Measurements from ENCODE around the gene SLC1A5.
A peak's percentile ranks its signal among the peaks of the same experiment; 100 is the strongest.

SLC1A5 gene

DNA sequence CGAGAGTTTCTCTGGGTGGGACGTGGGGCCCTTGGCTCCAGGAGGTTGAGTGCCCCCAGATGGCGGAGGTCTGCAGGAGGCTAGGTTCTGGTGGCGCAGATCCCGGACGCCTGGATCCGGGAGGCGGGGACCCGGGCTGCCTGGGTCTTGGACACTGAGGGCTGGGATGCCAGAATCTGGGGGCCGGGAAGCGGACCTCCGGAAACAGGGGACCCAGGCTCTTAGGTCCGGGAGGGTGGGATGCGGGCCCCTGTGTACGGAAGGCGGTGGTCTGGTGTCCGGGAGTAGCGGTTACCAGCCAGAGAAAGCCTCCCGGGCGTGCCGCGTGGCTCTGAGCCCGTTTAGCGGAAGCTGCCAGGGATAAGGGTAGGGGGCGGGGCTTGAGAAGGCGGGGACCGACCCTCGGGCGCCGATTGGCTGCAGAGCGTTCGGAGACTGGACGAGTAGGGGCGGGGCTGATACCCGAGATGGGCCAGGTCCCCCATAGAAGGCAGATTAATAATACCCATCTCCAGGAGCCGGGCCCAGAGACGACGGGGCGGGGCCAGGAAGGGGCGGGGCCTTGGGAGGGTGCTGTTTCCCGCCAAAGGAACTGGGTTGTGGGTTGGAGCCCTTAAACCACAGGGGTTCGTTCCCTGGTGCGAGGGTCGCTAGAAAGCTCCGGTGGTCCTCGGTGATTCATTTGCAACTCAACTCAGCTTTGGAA lies at the start of gene SLC1A5:
Gene SLC1A5, minus strand, starts transcription at position 333 of the 706 bp plus-strand sequence. CDS start 629 bp downstream, outside the sequence.
- Histone ChIP-seq H4K20me1 (ENCODE audit: insufficient read depth, low read length) (no peaks in the 10 kb centered on the region), H3K27ac (ENCODE audit: low read depth, low read length, poor library complexity, severe bottlenecking) (peak within 1 kb of the TSS; percentile 95), H3K9me2 (ENCODE audit: low read depth, low read length) (no peaks in the 10 kb centered on the region), H3F3A (ENCODE audit: insufficient read depth, low read length) (peaks cover 6% of the 10 kb centered on the region; the same call in 1 of the 2 replicates), H3K4me2 (ENCODE audit: low read length) (peak within 1 kb of the TSS; percentile 85), H3K79me2 (ENCODE audit: insufficient read depth, low read length) (peaks cover 42% of the 10 kb centered on the region), H3K9ac (ENCODE audit: low read length) (peak within 1 kb of the TSS; percentile 87), H2AFZ (ENCODE audit: low read length) (no peak within 1 kb of the TSS), H3K36me3 (ENCODE audit: insufficient read depth, low read length) (peaks cover 24% of the 10 kb centered on the region), H3K4me1 (ENCODE audit: insufficient read depth, low read length, severe bottlenecking) (peaks cover 30% of the 10 kb centered on the region), H3K27me3 (ENCODE audit: insufficient read depth, low read length) (no peaks in the 10 kb centered on the region; the same call in 1 of the 2 replicates), H3K9me3 (ENCODE audit: low read length) (no peaks in the 10 kb centered on the region), H3K4me3 (ENCODE audit: low read depth, low read length, poor library complexity, severe bottlenecking) (peak within 1 kb of the TSS; percentile 98)
- TF ChIP-seq EZH2 (IDR thresholded peaks at IDR 0.05; ENCODE audit: borderline replicate concordance, low read length) = no peak
- TF ChIP-seq, protein P1, sequence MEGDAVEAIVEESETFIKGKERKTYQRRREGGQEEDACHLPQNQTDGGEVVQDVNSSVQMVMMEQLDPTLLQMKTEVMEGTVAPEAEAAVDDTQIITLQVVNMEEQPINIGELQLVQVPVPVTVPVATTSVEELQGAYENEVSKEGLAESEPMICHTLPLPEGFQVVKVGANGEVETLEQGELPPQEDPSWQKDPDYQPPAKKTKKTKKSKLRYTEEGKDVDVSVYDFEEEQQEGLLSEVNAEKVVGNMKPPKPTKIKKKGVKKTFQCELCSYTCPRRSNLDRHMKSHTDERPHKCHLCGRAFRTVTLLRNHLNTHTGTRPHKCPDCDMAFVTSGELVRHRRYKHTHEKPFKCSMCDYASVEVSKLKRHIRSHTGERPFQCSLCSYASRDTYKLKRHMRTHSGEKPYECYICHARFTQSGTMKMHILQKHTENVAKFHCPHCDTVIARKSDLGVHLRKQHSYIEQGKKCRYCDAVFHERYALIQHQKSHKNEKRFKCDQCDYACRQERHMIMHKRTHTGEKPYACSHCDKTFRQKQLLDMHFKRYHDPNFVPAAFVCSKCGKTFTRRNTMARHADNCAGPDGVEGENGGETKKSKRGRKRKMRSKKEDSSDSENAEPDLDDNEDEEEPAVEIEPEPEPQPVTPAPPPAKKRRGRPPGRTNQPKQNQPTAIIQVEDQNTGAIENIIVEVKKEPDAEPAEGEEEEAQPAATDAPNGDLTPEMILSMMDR (IDR thresholded peaks at IDR 0.05; ENCODE audit: low read length) = no peak

DNA sequence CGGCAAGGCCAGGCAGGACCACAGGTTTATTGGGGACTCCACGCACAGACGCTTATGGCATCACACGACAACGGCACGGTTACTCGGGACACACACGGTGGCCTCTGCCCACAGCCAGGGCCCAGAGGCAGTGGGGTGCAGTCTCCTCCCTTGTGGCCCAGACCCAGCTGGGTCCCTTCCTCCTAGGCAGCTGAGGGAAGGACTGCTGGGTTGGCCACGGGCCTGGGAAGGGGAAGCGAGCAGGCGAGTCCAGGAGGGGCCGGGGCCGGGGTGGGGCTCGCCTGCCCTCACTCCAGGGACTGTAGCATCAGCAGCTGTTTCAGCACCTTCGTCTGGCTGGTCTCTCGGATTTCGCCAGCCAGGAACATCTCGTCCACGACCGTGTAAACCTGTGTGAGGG lies 49.8 kb upstream of the SLC1A5 start:
- TF ChIP-seq, protein P1 (IDR thresholded peaks at IDR 0.05; ENCODE audit: low read length) = no peak
- TF ChIP-seq EZH2 (IDR thresholded peaks at IDR 0.05; ENCODE audit: borderline replicate concordance, low read length) = no peak
- H3K9ac ChIP-seq (ENCODE audit: low read length) = no peak overlapping the region
- H3K4me2 ChIP-seq (ENCODE audit: low read length) = no peak overlapping the region
- H3F3A ChIP-seq (ENCODE audit: insufficient read depth, low read length) = no peaks in the 10 kb centered on the region
- no peaks in the 10 kb centered on the region for H4K20me1 ChIP-seq (ENCODE audit: insufficient read depth, low read length)
- H3K79me2 ChIP-seq (ENCODE audit: insufficient read depth, low read length) = no peaks in the 10 kb centered on the region
- no peaks in the 10 kb centered on the region for H3K9me2 ChIP-seq (ENCODE audit: low read depth, low read length)
- peaks cover 15% of the 10 kb centered on the region for H3K36me3 ChIP-seq (ENCODE audit: insufficient read depth, low read length)
- no peak overlapping the region for H3K4me3 ChIP-seq (ENCODE audit: low read depth, low read length, poor library complexity, severe bottlenecking)
- H3K27ac ChIP-seq (ENCODE audit: low read depth, low read length, poor library complexity, severe bottlenecking) = no peak overlapping the region
- no peaks in the 10 kb centered on the region for H3K9me3 ChIP-seq (ENCODE audit: low read length)
- H3K27me3 ChIP-seq (ENCODE audit: insufficient read depth, low read length) = no peaks in the 10 kb centered on the region
- H3K4me1 ChIP-seq (ENCODE audit: insufficient read depth, low read length, severe bottlenecking) = no peaks in the 10 kb centered on the region
- H2AFZ ChIP-seq (ENCODE audit: low read length) = no peak overlapping the region

GRCh38 chr19:46834984-46835383 lies 46.6 kb upstream of the SLC1A5 start:
- H3K4me1 ChIP-seq (ENCODE audit: insufficient read depth, low read length, severe bottlenecking) = peaks cover 1% of the 10 kb centered on the region
- H3K27me3 ChIP-seq (ENCODE audit: insufficient read depth, low read length) = no peaks in the 10 kb centered on the region
- peaks cover 4% of the 10 kb centered on the region; the same call in 1 of the 2 replicates for H3K9me3 ChIP-seq (ENCODE audit: low read length)
- H3K9ac ChIP-seq (ENCODE audit: low read length) = no peak overlapping the region
- H3K27ac ChIP-seq (ENCODE audit: low read depth, low read length, poor library complexity, severe bottlenecking) = no peak overlapping the region
- no peak overlapping the region for H3K4me3 ChIP-seq (ENCODE audit: low read depth, low read length, poor library complexity, severe bottlenecking)
- no peak overlapping the region for H2AFZ ChIP-seq (ENCODE audit: low read length)
- H3K79me2 ChIP-seq (ENCODE audit: insufficient read depth, low read length) = no peaks in the 10 kb centered on the region
- H3K36me3 ChIP-seq (ENCODE audit: insufficient read depth, low read length) = peaks cover 12% of the 10 kb centered on the region
- H3K4me2 ChIP-seq (ENCODE audit: low read length) = no peak overlapping the region
- no peaks in the 10 kb centered on the region for H4K20me1 ChIP-seq (ENCODE audit: insufficient read depth, low read length)
- TF ChIP-seq, protein P1 (IDR thresholded peaks at IDR 0.05; ENCODE audit: low read length) = no peak
- TF ChIP-seq EZH2 (IDR thresholded peaks at IDR 0.05; ENCODE audit: borderline replicate concordance, low read length) = no peak
- no peaks in the 10 kb centered on the region for H3F3A ChIP-seq (ENCODE audit: insufficient read depth, low read length)
- H3K9me2 ChIP-seq (ENCODE audit: low read depth, low read length) = no peaks in the 10 kb centered on the region
